ENCODE measurements around the gene MEIOC. TPM values are rescaled to one million over a fixed set of nuclear protein-coding genes. Genes with fewer than 3 reads are reported as not detected.
"Not testable (repeated sequence)": the region's sequence is repeated elsewhere in the genome, so short reads cannot be mapped to it uniquely, and the experiment has no call there.

The MEIOC gene
- total RNA-seq, 6 donors from 2014 or later = 0.17 TPM; not detected in 5

- Histone ChIP-seq H3K36me3 (no peaks in the 10 kb centered on the region), H3K27me3 (no peaks in the 10 kb centered on the region), H3K27ac (no peak overlapping the region), H3K4me3 (no peak overlapping the region), H3K9me3 (no peaks in the 10 kb centered on the region), H3K4me1 (peaks cover 5 to 16% (median 14%) of the 10 kb centered on the region in 4 donors)
- no peak for DNase-seq
- WGBS, 2 donors = 76 to 78% methylated on average over 11 of the region's 11 CpGs
- TF ChIP-seq EP300 (IDR thresholded peaks at IDR 0.05) (no peak), POLR2AphosphoS5 (IDR thresholded peaks at IDR 0.05) (no peak), CTCF (IDR thresholded peaks at IDR 0.05) (no peak), POLR2A (IDR thresholded peaks at IDR 0.05) (no peak)
- no peak for ATAC-seq (ENCODE audit: low FRiP score in 2 of 2)
Observed at GRCh38 chr17:44693609-44694008, 37.3 kb downstream of the MEIOC start.

GRCh38 chr17:44700288-44700687 lies 44.0 kb downstream of the MEIOC start:
- ATAC-seq (ENCODE audit: low FRiP score in 2 of 2); H3K36me3 ChIP-seq: not testable (repeated sequence)

GRCh38 chr17:44707755-44708400 lies 51.6 kb downstream of the MEIOC start:
- no peaks in the 10 kb centered on the region for H3K27me3 ChIP-seq
- H3K27ac ChIP-seq = peak overlapping the region; percentile 39 to 81 (median 61)

More at GRCh38 chr17:44700288-44700687, 44.0 kb downstream of the MEIOC start:
- H3K4me3 ChIP-seq, DNase-seq, H3K27ac ChIP-seq, H3K27me3 ChIP-seq, H3K9me3 ChIP-seq, H3K4me1 ChIP-seq: not testable (repeated sequence)
- WGBS, 2 donors = 85 to 88% methylated on average over 10 of the region's 10 CpGs

GRCh38 chr17:44708401-44709263 lies 52.4 kb downstream of the MEIOC start, which contains the start of gene DBF4B:
Gene DBF4B (plus strand): TSS chr17:44708665. CDS start chr17:44708821, 156 bp downstream.
- H3K4me3 ChIP-seq = peak within 1 kb of the TSS; percentile 75 to 95 (median 80)
- no peaks in the 10 kb centered on the region for H3K27me3 ChIP-seq
- ATAC-seq (ENCODE audit: low FRiP score in 2 of 2) = peak; percentile 91 to 96
- peak in 2 of 4 donors; percentile 6 to 43 for TF ChIP-seq POLR2A (IDR thresholded peaks at IDR 0.05)
- peak in 2 of 6 experiments; percentile 14 to 23 for TF ChIP-seq CTCF (IDR thresholded peaks at IDR 0.05)
- TF ChIP-seq EP300 (IDR thresholded peaks at IDR 0.05) = no peak
- peak in 1 of 2 donors; percentile 84 for TF ChIP-seq POLR2AphosphoS5 (IDR thresholded peaks at IDR 0.05)
- no peaks in the 10 kb centered on the region for H3K9me3 ChIP-seq
- no peaks in the 10 kb centered on the region for H3K36me3 ChIP-seq
- DNase-seq = peak in 1 of 2 donors; percentile 70
- H3K27ac ChIP-seq = peak within 1 kb of the TSS; percentile 39 to 81 (median 61)
- WGBS, 2 donors = 0% methylated on average over 52 of the region's 52 CpGs
- H3K4me1 ChIP-seq = peaks cover 12 to 21% (median 17%) of the 10 kb centered on the region in 4 donors

More at GRCh38 chr17:44707755-44708400, 51.6 kb downstream of the MEIOC start:
- no peak for TF ChIP-seq CTCF (IDR thresholded peaks at IDR 0.05)
- no peak for TF ChIP-seq POLR2AphosphoS5 (IDR thresholded peaks at IDR 0.05)
- H3K4me3 ChIP-seq = peak overlapping the region in 3 of 4 donors; percentile 75 to 95 (median 82)
- no peaks in the 10 kb centered on the region for H3K36me3 ChIP-seq
- H3K4me1 ChIP-seq = peaks cover 12 to 21% (median 17%) of the 10 kb centered on the region in 4 donors
- ATAC-seq (ENCODE audit: low FRiP score in 2 of 2) = no peak
- 29 to 32% methylated on average over 4 of the region's 4 CpGs for WGBS, 2 donors
- H3K9me3 ChIP-seq = no peaks in the 10 kb centered on the region
- DNase-seq = no peak

GRCh38 chr17:44719444-44719843 lies 63.2 kb downstream of the MEIOC start:
- ATAC-seq (ENCODE audit: low FRiP score in 2 of 2) (no peak), DNase-seq (no peak)
- no peaks in the 10 kb centered on the region for H3K9me3 ChIP-seq
- TF ChIP-seq POLR2A (IDR thresholded peaks at IDR 0.05) = no peak
- TF ChIP-seq POLR2AphosphoS5 (IDR thresholded peaks at IDR 0.05) = no peak
- no peak for TF ChIP-seq EP300 (IDR thresholded peaks at IDR 0.05)
- no peak for TF ChIP-seq CTCF (IDR thresholded peaks at IDR 0.05)
- H3K27ac ChIP-seq = no peak overlapping the region
- H3K36me3 ChIP-seq = peaks cover 0 to 17% (median 10%) of the 10 kb centered on the region in 4 donors
- no peaks in the 10 kb centered on the region for H3K27me3 ChIP-seq
- H3K4me1 ChIP-seq = no peaks in the 10 kb centered on the region
- whole genome bisulfite sequencing, 2 donors = 100% methylated on average over 1 of the region's 1 CpG
- H3K4me3 ChIP-seq = no peak overlapping the region
